Measurements from ENCODE around the gene HOMER3.

- TF ChIP-seq CTCF (IDR thresholded peaks at IDR 0.05; ENCODE audit: insufficient read depth, low read length) (no peak), POLR2AphosphoS5 (IDR thresholded peaks at IDR 0.05; ENCODE audit: low read depth) (no peak), GABPA (IDR thresholded peaks at IDR 0.05; ENCODE audit: low read depth) (no peak), SPI1 (IDR thresholded peaks at IDR 0.05; ENCODE audit: borderline replicate concordance, low read depth) (no peak)
- TF ChIP-seq, protein P1, sequence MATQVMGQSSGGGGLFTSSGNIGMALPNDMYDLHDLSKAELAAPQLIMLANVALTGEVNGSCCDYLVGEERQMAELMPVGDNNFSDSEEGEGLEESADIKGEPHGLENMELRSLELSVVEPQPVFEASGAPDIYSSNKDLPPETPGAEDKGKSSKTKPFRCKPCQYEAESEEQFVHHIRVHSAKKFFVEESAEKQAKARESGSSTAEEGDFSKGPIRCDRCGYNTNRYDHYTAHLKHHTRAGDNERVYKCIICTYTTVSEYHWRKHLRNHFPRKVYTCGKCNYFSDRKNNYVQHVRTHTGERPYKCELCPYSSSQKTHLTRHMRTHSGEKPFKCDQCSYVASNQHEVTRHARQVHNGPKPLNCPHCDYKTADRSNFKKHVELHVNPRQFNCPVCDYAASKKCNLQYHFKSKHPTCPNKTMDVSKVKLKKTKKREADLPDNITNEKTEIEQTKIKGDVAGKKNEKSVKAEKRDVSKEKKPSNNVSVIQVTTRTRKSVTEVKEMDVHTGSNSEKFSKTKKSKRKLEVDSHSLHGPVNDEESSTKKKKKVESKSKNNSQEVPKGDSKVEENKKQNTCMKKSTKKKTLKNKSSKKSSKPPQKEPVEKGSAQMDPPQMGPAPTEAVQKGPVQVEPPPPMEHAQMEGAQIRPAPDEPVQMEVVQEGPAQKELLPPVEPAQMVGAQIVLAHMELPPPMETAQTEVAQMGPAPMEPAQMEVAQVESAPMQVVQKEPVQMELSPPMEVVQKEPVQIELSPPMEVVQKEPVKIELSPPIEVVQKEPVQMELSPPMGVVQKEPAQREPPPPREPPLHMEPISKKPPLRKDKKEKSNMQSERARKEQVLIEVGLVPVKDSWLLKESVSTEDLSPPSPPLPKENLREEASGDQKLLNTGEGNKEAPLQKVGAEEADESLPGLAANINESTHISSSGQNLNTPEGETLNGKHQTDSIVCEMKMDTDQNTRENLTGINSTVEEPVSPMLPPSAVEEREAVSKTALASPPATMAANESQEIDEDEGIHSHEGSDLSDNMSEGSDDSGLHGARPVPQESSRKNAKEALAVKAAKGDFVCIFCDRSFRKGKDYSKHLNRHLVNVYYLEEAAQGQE (IDR thresholded peaks at IDR 0.05; ENCODE audit: insufficient replicate concordance, low read depth), result no peak
Measured at GRCh38 chr19:18989316-18989715, 48.3 kb upstream of the HOMER3 start.
